ENCODE results near the gene HK3. TPM values are rescaled to one million over a fixed set of nuclear protein-coding genes. Genes with fewer than 3 reads are reported as not detected.

Gene HK3
- total RNA-seq, 1 donor from 2014 or later = 4.2 TPM

GRCh38 chr5:176832162-176832561, 67.0 kb downstream of the HK3 start:
- no peak overlapping the region for H3K4me3 ChIP-seq (ENCODE audit: low read length in 3 of 3)

DNA sequence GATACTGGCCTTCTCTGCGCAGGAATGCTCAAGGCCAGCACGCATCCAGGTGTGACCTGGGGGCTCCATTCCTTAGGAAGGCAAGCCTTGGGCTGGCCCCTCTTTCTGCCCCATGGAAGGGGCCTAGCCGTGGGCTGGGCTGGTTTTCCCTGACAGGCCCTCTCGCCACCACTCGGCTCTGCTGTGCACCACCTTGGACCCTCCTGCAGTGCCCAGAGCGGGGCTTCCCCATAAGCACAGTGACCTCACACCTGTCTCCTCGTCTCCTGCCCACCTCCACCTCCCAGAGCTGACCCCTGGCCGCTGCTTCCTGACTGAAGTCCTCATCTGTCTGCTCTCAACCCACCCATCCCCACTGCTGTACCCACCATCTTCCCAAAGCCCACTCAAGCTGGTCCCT, 67.7 kb downstream of the HK3 start:
- H3K27me3 ChIP-seq (ENCODE audit: control insufficient read depth in 3 of 3, insufficient read depth in 3 of 3, low read length in 3 of 3) = peaks cover 16 to 30% (median 28%) of the 10 kb centered on the region in 3 donors
- H3K4me3 ChIP-seq (ENCODE audit: low read length in 3 of 3) = no peak overlapping the region
- no peak overlapping the region for H3K9ac ChIP-seq (ENCODE audit: low read depth in 1 of 3, low read length in 3 of 3)
- no peaks in the 10 kb centered on the region for H3K36me3 ChIP-seq (ENCODE audit: control insufficient read depth in 3 of 3, insufficient read depth in 3 of 3, low read length in 3 of 3)
- H3K9me3 ChIP-seq (ENCODE audit: control insufficient read depth in 3 of 3, low read length in 3 of 3) = no peaks in the 10 kb centered on the region
- no peaks in the 10 kb centered on the region for H3K4me1 ChIP-seq (ENCODE audit: control insufficient read depth in 3 of 3, insufficient read depth in 3 of 3, low read length in 3 of 3)
- H3K27ac ChIP-seq (ENCODE audit: low read depth, low read length) = no peak overlapping the region

More at GRCh38 chr5:176832162-176832561, 67.0 kb downstream of the HK3 start:
- peaks cover 16 to 30% (median 28%) of the 10 kb centered on the region in 3 donors for H3K27me3 ChIP-seq (ENCODE audit: control insufficient read depth in 3 of 3, insufficient read depth in 3 of 3, low read length in 3 of 3)
- H3K9me3 ChIP-seq (ENCODE audit: control insufficient read depth in 3 of 3, low read length in 3 of 3) = no peaks in the 10 kb centered on the region
- no peak overlapping the region for H3K27ac ChIP-seq (ENCODE audit: low read depth, low read length)
- H3K4me1 ChIP-seq (ENCODE audit: control insufficient read depth in 3 of 3, insufficient read depth in 3 of 3, low read length in 3 of 3) = no peaks in the 10 kb centered on the region
- H3K9ac ChIP-seq (ENCODE audit: low read depth in 1 of 3, low read length in 3 of 3) = no peak overlapping the region
- H3K36me3 ChIP-seq (ENCODE audit: control insufficient read depth in 3 of 3, insufficient read depth in 3 of 3, low read length in 3 of 3) = no peaks in the 10 kb centered on the region

GRCh38 chr5:176830995-176831423, 68.1 kb downstream of the HK3 start:
- no peaks in the 10 kb centered on the region for H3K9me3 ChIP-seq (ENCODE audit: control insufficient read depth in 3 of 3, low read length in 3 of 3)
- no peaks in the 10 kb centered on the region for H3K36me3 ChIP-seq (ENCODE audit: control insufficient read depth in 3 of 3, insufficient read depth in 3 of 3, low read length in 3 of 3)
- no peak overlapping the region for H3K27ac ChIP-seq (ENCODE audit: low read depth, low read length)
- H3K27me3 ChIP-seq (ENCODE audit: control insufficient read depth in 3 of 3, insufficient read depth in 3 of 3, low read length in 3 of 3) = peaks cover 16 to 30% (median 28%) of the 10 kb centered on the region in 3 donors
- no peak overlapping the region for H3K9ac ChIP-seq (ENCODE audit: low read depth in 1 of 3, low read length in 3 of 3)
- no peaks in the 10 kb centered on the region for H3K4me1 ChIP-seq (ENCODE audit: control insufficient read depth in 3 of 3, insufficient read depth in 3 of 3, low read length in 3 of 3)
- H3K4me3 ChIP-seq (ENCODE audit: low read length in 3 of 3) = no peak overlapping the region

Other genes starting within 250 kb of the HK3 start
- gene UNC5A, start 88.8 kb downstream of the HK3 start, total RNA-seq = not detected
- 40.2 TPM for gene UIMC1, start 107.4 kb upstream of the HK3 start, total RNA-seq
- 12.0 TPM for gene ZNF346, start 123.3 kb upstream of the HK3 start, total RNA-seq
- gene FGFR4, start 187.6 kb upstream of the HK3 start, total RNA-seq = 51.1 TPM
- gene NSD1, start 234.4 kb upstream of the HK3 start, total RNA-seq = 57.4 TPM

Measured in skeletal muscle tissue (tissue), 4 donors.